Stomach (tissue), 4 donors: ENCODE data around the gene KCNK15.

Experiments used
- CTCF ChIP-seq, 7 experiments: fragments of 450-650 bp in 4 of 7; fragments of 200-600 bp in 3 of 7; sonication (generic) in 3 of 7; IDR thresholded peaks; one replicate each; pipeline ENCODE4 v1.5.1; 2016 to 2019; ENCODE audit warnings: antibody characterized with exemption in 7 of 7, control low read depth in 2 of 7, mild to moderate bottlenecking in 1 of 7
- POLR2A ChIP-seq, 4 donors: fragments of 450-650 bp; IDR thresholded peaks; one replicate each; pipeline ENCODE4 v1.6.1; 2016; ENCODE audit warnings: antibody characterized with exemption in 4 of 4, control low read depth in 2 of 4, mild to moderate bottlenecking in 1 of 4, moderate library complexity in 1 of 4
- POLR2AphosphoS5 ChIP-seq, 3 donors: sonication (generic); formaldehyde crosslinking; IDR thresholded peaks; one replicate each; pipeline ENCODE4 v1.6.1; 2016; ENCODE audit warnings: antibody characterized with exemption in 3 of 3

- no peak for TF ChIP-seq CTCF (IDR thresholded peaks at IDR 0.05)
- no peak for TF ChIP-seq POLR2AphosphoS5 (IDR thresholded peaks at IDR 0.05)
- no peak for TF ChIP-seq POLR2A (IDR thresholded peaks at IDR 0.05)
These were observed 18.6 kb upstream of the KCNK15 start for GRCh38 chr20:44727039-44727438.
